ENCODE data around the gene ABCB6.

DNA sequence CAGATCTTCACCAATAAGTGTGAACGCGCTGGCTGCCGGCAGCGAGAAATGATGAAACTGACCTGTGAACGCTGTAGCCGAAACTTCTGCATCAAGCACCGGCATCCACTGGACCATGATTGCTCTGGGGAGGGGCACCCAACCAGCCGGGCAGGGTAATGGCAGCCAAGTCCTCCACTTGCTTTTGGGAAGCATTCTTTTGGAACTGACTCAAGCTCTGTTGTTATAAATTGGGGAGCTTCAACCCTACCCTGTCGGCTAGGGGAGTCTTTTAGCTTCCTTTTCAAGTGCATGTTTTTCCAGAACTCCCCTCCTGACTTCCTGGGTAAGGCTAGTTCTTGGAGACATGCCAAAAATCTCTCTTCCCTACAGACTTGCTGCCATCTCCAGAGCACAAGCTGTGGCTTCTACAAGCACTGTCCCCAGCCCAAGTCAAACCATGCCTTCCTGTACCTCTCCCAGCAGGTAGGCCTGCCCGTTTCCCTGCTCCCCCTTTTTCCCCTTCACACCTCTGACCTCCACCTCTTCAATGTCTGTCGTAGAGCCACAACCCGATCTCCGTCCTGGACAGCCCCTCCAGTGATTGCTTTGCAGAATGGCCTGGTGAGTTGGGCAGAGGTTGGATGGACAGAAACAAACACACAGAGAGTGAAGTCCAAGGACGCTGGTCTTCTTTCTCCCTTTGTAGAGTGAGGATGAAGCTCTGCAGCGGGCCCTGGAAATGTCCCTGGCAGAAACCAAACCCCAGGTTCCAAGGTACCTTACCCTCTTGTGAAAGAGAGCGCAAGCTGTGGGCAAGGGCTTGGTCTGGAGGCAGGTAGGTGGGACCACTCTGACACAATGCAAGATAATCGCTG lies 10.6 kb downstream of the ABCB6 start:
- TF ChIP-seq EZH2 (IDR thresholded peaks at IDR 0.05; ENCODE audit: borderline replicate concordance) (no peak), CTCF (IDR thresholded peaks at IDR 0.05; ENCODE audit: poor library complexity) (no peak)

Measured in hepatocyte (in vitro differentiated cells).